GM19468 (cell line): Measurements from ENCODE around the gene PAFAH1B2.
"Not testable (repeated sequence)": the region's sequence is repeated elsewhere in the genome, so short reads cannot be mapped to it uniquely, and the experiment has no call there.

Experiments
- ATAC-seq: cut with Tn5 transposase; IDR thresholded peaks from one replicate; pipeline ENCODE4 v1.9.1; 2021; ENCODE audit warnings: mild to moderate bottlenecking, moderate library complexity, moderate number of reproducible peaks; ENCODE audit not compliant: unreplicated experiment; ENCODE audit errors: extremely low read depth

PAFAH1B2 gene

GRCh38 chr11:117126223-117126965 is 17.7 kb upstream of the PAFAH1B2 start:
- no peak for ATAC-seq

GRCh38 chr11:117127171-117127901 is 16.8 kb upstream of the PAFAH1B2 start:
- ATAC-seq: no peak

GRCh38 chr11:117128289-117128688 is 15.8 kb upstream of the PAFAH1B2 start:
- no peak for ATAC-seq

- ATAC-seq: not testable (repeated sequence)
These were observed 13.7 kb upstream of the PAFAH1B2 start for GRCh38 chr11:117130396-117130795.

- ATAC-seq: no peak
These were observed 13.2 kb upstream of the PAFAH1B2 start for GRCh38 chr11:117130879-117131278.

GRCh38 chr11:117134431-117134830 is 9.7 kb upstream of the PAFAH1B2 start:
- no peak for ATAC-seq

GRCh38 chr11:117134979-117135378 is 9.1 kb upstream of the PAFAH1B2 start:
- not testable (repeated sequence) for ATAC-seq

- ATAC-seq: not testable (repeated sequence)
These were observed 6.6 kb upstream of the PAFAH1B2 start for GRCh38 chr11:117137223-117138086.

GRCh38 chr11:117143390-117143789 is 697 bp upstream of the PAFAH1B2 start:
- no peak for ATAC-seq

- ATAC-seq: peak; percentile 15
These were observed 648 bp downstream of the PAFAH1B2 start for GRCh38 chr11:117144477-117145392.

- no peak for ATAC-seq
These were observed 1.3 kb downstream of the PAFAH1B2 start for GRCh38 chr11:117145393-117145761.

- ATAC-seq: no peak
These were observed 2.4 kb downstream of the PAFAH1B2 start for GRCh38 chr11:117146521-117146920.

GRCh38 chr11:117152066-117152465 is 8.0 kb downstream of the PAFAH1B2 start:
- ATAC-seq: no peak

GRCh38 chr11:117154468-117154867 is 10.4 kb downstream of the PAFAH1B2 start:
- ATAC-seq: no peak

- no peak for ATAC-seq
These were observed 13.4 kb downstream of the PAFAH1B2 start for GRCh38 chr11:117157507-117157906.

- ATAC-seq: no peak
These were observed 15.8 kb downstream of the PAFAH1B2 start for GRCh38 chr11:117159892-117160291.

- ATAC-seq: no peak
These were observed 16.7 kb downstream of the PAFAH1B2 start for GRCh38 chr11:117160826-117161225.

GRCh38 chr11:117166491-117166890 is 22.4 kb downstream of the PAFAH1B2 start:
- no peak for ATAC-seq

- ATAC-seq: no peak
These were observed 25.6 kb downstream of the PAFAH1B2 start for GRCh38 chr11:117169736-117170135.

GRCh38 chr11:117170210-117170609 is 26.1 kb downstream of the PAFAH1B2 start:
- ATAC-seq: no peak
